ENCODE data around the gene PHAF1.

The PHAF1 gene

GRCh38 chr16:67128417-67128816 is 18.7 kb downstream of the PHAF1 start:
- no peaks in the 10 kb centered on the region for H3K27me3 ChIP-seq (ENCODE audit: low read depth, low read length)
- H3K9me3 ChIP-seq (ENCODE audit: control insufficient read depth in 1 of 2, low read length in 2 of 2): no peaks in the 10 kb centered on the region
- no peak overlapping the region for H3K4me3 ChIP-seq (ENCODE audit: low read depth in 1 of 2, low read length in 2 of 2)
- peaks cover 40 to 57% of the 10 kb centered on the region in 2 donors for H3K36me3 ChIP-seq (ENCODE audit: control insufficient read depth in 1 of 2, insufficient read depth in 2 of 2, low read length in 2 of 2)
- no peak overlapping the region for H3K27ac ChIP-seq (ENCODE audit: low read length)
- no peaks in the 10 kb centered on the region for H3K4me1 ChIP-seq (ENCODE audit: control insufficient read depth in 1 of 2, insufficient read depth in 2 of 2, low read length in 2 of 2)

GRCh38 chr16:67128887-67129286 is 19.1 kb downstream of the PHAF1 start:
- H3K27me3 ChIP-seq (ENCODE audit: low read depth, low read length): no peaks in the 10 kb centered on the region
- H3K4me3 ChIP-seq (ENCODE audit: low read depth in 1 of 2, low read length in 2 of 2): no peak overlapping the region
- no peaks in the 10 kb centered on the region for H3K4me1 ChIP-seq (ENCODE audit: control insufficient read depth in 1 of 2, insufficient read depth in 2 of 2, low read length in 2 of 2)
- H3K36me3 ChIP-seq (ENCODE audit: control insufficient read depth in 1 of 2, insufficient read depth in 2 of 2, low read length in 2 of 2): peaks cover 40 to 56% of the 10 kb centered on the region in 2 donors
- no peaks in the 10 kb centered on the region for H3K9me3 ChIP-seq (ENCODE audit: control insufficient read depth in 1 of 2, low read length in 2 of 2)
- H3K27ac ChIP-seq (ENCODE audit: low read length): no peak overlapping the region

- Histone ChIP-seq H3K27ac (ENCODE audit: low read length) (no peak overlapping the region), H3K27me3 (ENCODE audit: low read depth, low read length) (no peaks in the 10 kb centered on the region), H3K4me3 (ENCODE audit: low read depth in 1 of 2, low read length in 2 of 2) (no peak overlapping the region), H3K9me3 (ENCODE audit: control insufficient read depth in 1 of 2, low read length in 2 of 2) (no peaks in the 10 kb centered on the region), H3K36me3 (ENCODE audit: control insufficient read depth in 1 of 2, insufficient read depth in 2 of 2, low read length in 2 of 2) (peaks cover 40 to 57% of the 10 kb centered on the region in 2 donors), H3K4me1 (ENCODE audit: control insufficient read depth in 1 of 2, insufficient read depth in 2 of 2, low read length in 2 of 2) (no peaks in the 10 kb centered on the region)
Observed at GRCh38 chr16:67129422-67129821, 19.7 kb downstream of the PHAF1 start.

- H3K4me1 ChIP-seq (ENCODE audit: control insufficient read depth in 1 of 2, insufficient read depth in 2 of 2, low read length in 2 of 2): no peaks in the 10 kb centered on the region
- H3K36me3 ChIP-seq (ENCODE audit: control insufficient read depth in 1 of 2, insufficient read depth in 2 of 2, low read length in 2 of 2): peaks cover 62 to 89% of the 10 kb centered on the region in 2 donors
- H3K27me3 ChIP-seq (ENCODE audit: low read depth, low read length): no peaks in the 10 kb centered on the region
- H3K4me3 ChIP-seq (ENCODE audit: low read depth in 1 of 2, low read length in 2 of 2): no peak overlapping the region
- no peaks in the 10 kb centered on the region for H3K9me3 ChIP-seq (ENCODE audit: control insufficient read depth in 1 of 2, low read length in 2 of 2)
- no peak overlapping the region for H3K27ac ChIP-seq (ENCODE audit: low read length)
Observed at GRCh38 chr16:67137605-67138004, 27.9 kb downstream of the PHAF1 start.

GRCh38 chr16:67141391-67141790 is 31.6 kb downstream of the PHAF1 start:
- H3K9me3 ChIP-seq (ENCODE audit: control insufficient read depth in 1 of 2, low read length in 2 of 2): no peaks in the 10 kb centered on the region
- no peaks in the 10 kb centered on the region for H3K4me1 ChIP-seq (ENCODE audit: control insufficient read depth in 1 of 2, insufficient read depth in 2 of 2, low read length in 2 of 2)
- no peak overlapping the region for H3K27ac ChIP-seq (ENCODE audit: low read length)
- H3K27me3 ChIP-seq (ENCODE audit: low read depth, low read length): no peaks in the 10 kb centered on the region
- H3K4me3 ChIP-seq (ENCODE audit: low read depth in 1 of 2, low read length in 2 of 2): no peak overlapping the region
- peaks cover 70 to 91% of the 10 kb centered on the region in 2 donors for H3K36me3 ChIP-seq (ENCODE audit: control insufficient read depth in 1 of 2, insufficient read depth in 2 of 2, low read length in 2 of 2)

- H3K36me3 ChIP-seq (ENCODE audit: control insufficient read depth in 1 of 2, insufficient read depth in 2 of 2, low read length in 2 of 2): peaks cover 78 to 91% of the 10 kb centered on the region in 2 donors
- no peak overlapping the region for H3K4me3 ChIP-seq (ENCODE audit: low read depth in 1 of 2, low read length in 2 of 2)
- H3K9me3 ChIP-seq (ENCODE audit: control insufficient read depth in 1 of 2, low read length in 2 of 2): no peaks in the 10 kb centered on the region
- H3K27me3 ChIP-seq (ENCODE audit: low read depth, low read length): no peaks in the 10 kb centered on the region
- H3K27ac ChIP-seq (ENCODE audit: low read length): no peak overlapping the region
- H3K4me1 ChIP-seq (ENCODE audit: control insufficient read depth in 1 of 2, insufficient read depth in 2 of 2, low read length in 2 of 2): no peaks in the 10 kb centered on the region
Observed at GRCh38 chr16:67142342-67142741, 32.6 kb downstream of the PHAF1 start.

- H3K4me3 ChIP-seq (ENCODE audit: low read depth in 1 of 2, low read length in 2 of 2): no peak overlapping the region
- peaks cover 72 to 88% of the 10 kb centered on the region in 2 donors for H3K36me3 ChIP-seq (ENCODE audit: control insufficient read depth in 1 of 2, insufficient read depth in 2 of 2, low read length in 2 of 2)
- H3K27me3 ChIP-seq (ENCODE audit: low read depth, low read length): no peaks in the 10 kb centered on the region
- H3K27ac ChIP-seq (ENCODE audit: low read length): no peak overlapping the region
- no peaks in the 10 kb centered on the region for H3K9me3 ChIP-seq (ENCODE audit: control insufficient read depth in 1 of 2, low read length in 2 of 2)
- peaks cover 0 to 2% of the 10 kb centered on the region in 2 donors for H3K4me1 ChIP-seq (ENCODE audit: control insufficient read depth in 1 of 2, insufficient read depth in 2 of 2, low read length in 2 of 2)
Observed at GRCh38 chr16:67144943-67145342, 35.2 kb downstream of the PHAF1 start.

GRCh38 chr16:67145746-67146145 is 36.0 kb downstream of the PHAF1 start:
- Histone ChIP-seq H3K4me3 (ENCODE audit: low read depth in 1 of 2, low read length in 2 of 2) (no peak overlapping the region), H3K27ac (ENCODE audit: low read length) (no peak overlapping the region), H3K27me3 (ENCODE audit: low read depth, low read length) (no peaks in the 10 kb centered on the region), H3K36me3 (ENCODE audit: control insufficient read depth in 1 of 2, insufficient read depth in 2 of 2, low read length in 2 of 2) (peaks cover 64 to 79% of the 10 kb centered on the region in 2 donors), H3K4me1 (ENCODE audit: control insufficient read depth in 1 of 2, insufficient read depth in 2 of 2, low read length in 2 of 2) (peaks cover 0 to 10% of the 10 kb centered on the region in 2 donors), H3K9me3 (ENCODE audit: control insufficient read depth in 1 of 2, low read length in 2 of 2) (no peaks in the 10 kb centered on the region)

- Histone ChIP-seq H3K36me3 (ENCODE audit: control insufficient read depth in 1 of 2, insufficient read depth in 2 of 2, low read length in 2 of 2) (peaks cover 55 to 70% of the 10 kb centered on the region in 2 donors), H3K4me1 (ENCODE audit: control insufficient read depth in 1 of 2, insufficient read depth in 2 of 2, low read length in 2 of 2) (peaks cover 0 to 17% of the 10 kb centered on the region in 2 donors), H3K4me3 (ENCODE audit: low read depth in 1 of 2, low read length in 2 of 2) (no peak overlapping the region), H3K27ac (ENCODE audit: low read length) (no peak overlapping the region), H3K27me3 (ENCODE audit: low read depth, low read length) (no peaks in the 10 kb centered on the region), H3K9me3 (ENCODE audit: control insufficient read depth in 1 of 2, low read length in 2 of 2) (no peaks in the 10 kb centered on the region)
Observed at GRCh38 chr16:67146523-67147357, 37.0 kb downstream of the PHAF1 start.

GRCh38 chr16:67147437-67148140 is 37.8 kb downstream of the PHAF1 start:
- H3K27me3 ChIP-seq (ENCODE audit: low read depth, low read length): no peaks in the 10 kb centered on the region
- H3K27ac ChIP-seq (ENCODE audit: low read length): no peak overlapping the region
- H3K4me1 ChIP-seq (ENCODE audit: control insufficient read depth in 1 of 2, insufficient read depth in 2 of 2, low read length in 2 of 2): peaks cover 0 to 17% of the 10 kb centered on the region in 2 donors
- H3K4me3 ChIP-seq (ENCODE audit: low read depth in 1 of 2, low read length in 2 of 2): no peak overlapping the region
- H3K36me3 ChIP-seq (ENCODE audit: control insufficient read depth in 1 of 2, insufficient read depth in 2 of 2, low read length in 2 of 2): peaks cover 48 to 61% of the 10 kb centered on the region in 2 donors
- no peaks in the 10 kb centered on the region for H3K9me3 ChIP-seq (ENCODE audit: control insufficient read depth in 1 of 2, low read length in 2 of 2)

- H3K27ac ChIP-seq (ENCODE audit: low read length): no peak overlapping the region
Observed at GRCh38 chr16:67148221-67148620, 38.5 kb downstream of the PHAF1 start.

More at GRCh38 chr16:67148221-67148620, 38.5 kb downstream of the PHAF1 start:
- Histone ChIP-seq H3K4me3 (ENCODE audit: low read depth in 1 of 2, low read length in 2 of 2) (no peak overlapping the region), H3K36me3 (ENCODE audit: control insufficient read depth in 1 of 2, insufficient read depth in 2 of 2, low read length in 2 of 2) (peaks cover 44 to 56% of the 10 kb centered on the region in 2 donors), H3K27me3 (ENCODE audit: low read depth, low read length) (no peaks in the 10 kb centered on the region), H3K4me1 (ENCODE audit: control insufficient read depth in 1 of 2, insufficient read depth in 2 of 2, low read length in 2 of 2) (peaks cover 0 to 17% of the 10 kb centered on the region in 2 donors), H3K9me3 (ENCODE audit: control insufficient read depth in 1 of 2, low read length in 2 of 2) (no peaks in the 10 kb centered on the region)
